ENCODE data around the gene GMCL2.

The GMCL2 gene

DNA sequence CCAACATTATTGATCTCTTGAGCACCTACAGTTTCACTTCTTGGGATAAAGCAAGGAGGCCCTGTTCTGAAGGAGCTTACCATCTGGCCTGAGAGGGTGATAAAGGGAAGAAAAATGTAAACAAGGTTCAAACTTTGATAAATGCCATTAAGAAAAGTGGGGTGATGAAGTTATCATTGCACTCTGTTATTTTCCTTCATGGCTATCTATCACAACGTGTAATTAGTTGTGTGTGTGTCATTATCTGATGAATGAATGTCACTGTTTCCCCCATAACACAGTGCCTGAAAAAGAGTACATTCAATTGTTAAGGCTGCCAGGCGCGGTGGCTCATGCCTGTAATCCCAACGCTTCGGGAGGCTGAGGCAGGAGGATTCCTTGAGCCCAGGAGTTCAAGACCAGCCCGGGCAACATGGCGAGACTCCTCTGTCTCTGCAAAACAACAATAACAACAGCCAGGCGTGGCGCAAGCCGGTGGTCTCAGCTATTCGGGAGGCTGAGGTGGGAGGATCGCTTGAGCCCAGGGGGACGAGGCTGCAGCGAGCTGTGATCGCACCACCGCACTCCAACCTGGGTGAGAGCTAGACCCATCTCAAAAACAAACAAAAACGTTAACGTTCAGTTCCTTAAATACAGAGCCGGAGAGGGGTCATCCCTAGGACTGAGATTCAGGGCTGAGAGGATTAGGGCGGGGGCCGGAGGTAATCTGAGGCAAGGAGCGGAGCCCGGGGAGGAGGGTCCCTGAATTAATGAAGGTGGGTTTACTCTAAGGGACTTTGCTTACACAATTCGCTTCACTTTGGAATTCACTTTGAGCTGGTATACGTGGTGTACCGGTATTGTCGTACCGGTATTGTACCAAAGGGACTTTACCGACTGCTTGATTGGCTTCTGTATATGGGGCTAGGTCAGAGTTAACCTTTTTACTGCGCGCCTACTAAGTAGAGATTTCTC lies 34.4 kb downstream of the GMCL2 start:
- no peak for DNase-seq (ENCODE audit: low read depth)
- peak overlapping the region; percentile 58 for H3K4me3 ChIP-seq (ENCODE audit: low read depth, low read length)

DNA sequence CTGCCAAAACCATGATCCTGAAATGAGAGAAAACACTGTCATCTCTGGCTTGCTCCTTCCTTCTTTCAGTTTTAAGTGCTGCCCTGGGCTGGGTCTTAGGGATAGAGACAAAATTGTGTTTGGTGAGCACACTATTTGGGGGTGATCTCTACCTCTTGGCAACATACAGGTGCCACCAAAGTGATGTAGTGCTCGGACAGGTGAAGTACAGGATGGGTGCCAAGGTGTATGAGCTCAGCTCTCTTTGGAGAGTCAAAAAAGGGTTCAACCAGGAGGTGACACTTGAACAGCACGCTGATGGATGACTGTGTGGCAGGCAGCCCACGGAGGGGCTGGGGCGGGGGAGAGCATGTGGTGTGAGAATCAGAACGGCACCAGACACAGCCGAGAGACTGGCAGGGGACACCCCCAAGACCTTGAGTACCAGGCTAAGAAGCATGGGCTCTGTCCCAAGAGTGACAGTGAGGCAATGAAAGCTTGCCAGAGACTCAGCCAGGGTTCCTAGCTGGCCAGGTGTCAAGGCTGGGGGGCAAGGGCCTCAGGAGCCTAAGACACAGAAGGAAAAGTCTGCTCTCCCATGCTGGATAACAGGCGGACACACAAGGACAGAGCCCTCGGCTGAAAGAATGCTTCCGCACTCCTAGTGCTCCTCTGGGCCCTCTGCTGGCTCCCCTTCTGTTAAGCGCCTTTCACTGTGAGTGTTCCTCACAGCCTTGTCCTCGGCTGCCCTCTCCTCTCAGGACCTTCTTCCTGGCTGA lies 36.0 kb downstream of the GMCL2 start:
- DNase-seq (ENCODE audit: low read depth), result no peak
- no peak overlapping the region for H3K4me3 ChIP-seq (ENCODE audit: low read depth, low read length)

DNA sequence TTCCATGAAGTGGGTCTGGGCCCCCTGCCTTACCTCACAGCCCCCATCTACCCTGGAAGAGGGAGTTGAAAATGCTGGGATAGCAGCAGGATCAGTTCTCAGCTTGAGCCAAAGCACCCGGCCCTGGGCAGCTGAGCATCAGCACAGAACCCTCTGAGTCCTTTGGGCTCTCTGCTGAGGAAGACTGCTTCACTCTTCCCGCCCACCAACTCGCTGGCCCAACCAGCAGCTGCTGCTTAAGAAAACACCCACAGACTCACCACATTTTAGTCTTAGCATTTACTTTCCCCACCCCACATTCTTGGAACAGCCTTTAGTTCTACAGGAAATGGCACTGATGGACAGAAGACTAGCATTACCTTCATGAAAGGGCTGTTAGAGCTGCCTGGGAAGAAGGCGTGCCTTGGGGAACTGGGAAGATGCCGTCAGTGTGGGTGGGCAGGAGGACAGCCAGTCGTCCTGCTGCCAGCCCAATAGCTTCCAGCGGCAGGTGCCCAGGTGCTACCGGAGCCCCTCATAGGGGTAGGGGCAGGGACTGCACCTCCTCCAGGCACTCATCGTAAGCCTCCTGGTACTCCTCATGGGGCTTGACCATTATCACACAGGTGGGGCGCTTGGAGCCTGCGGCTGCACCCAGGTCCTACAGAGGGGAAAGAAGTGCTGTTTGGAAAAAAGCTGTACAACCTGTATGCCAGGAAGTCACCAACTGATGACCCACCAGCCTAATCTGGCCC lies 37.8 kb downstream of the GMCL2 start:
- no peak overlapping the region for H3K4me3 ChIP-seq (ENCODE audit: low read depth, low read length)
- DNase-seq (ENCODE audit: low read depth), result no peak

GRCh38 chr5:178147406-178147805 lies 39.8 kb downstream of the GMCL2 start:
- no peak overlapping the region for H3K4me3 ChIP-seq (ENCODE audit: low read depth, low read length)
- no peak for DNase-seq (ENCODE audit: low read depth)

- no peak overlapping the region for H3K4me3 ChIP-seq (ENCODE audit: low read depth, low read length)
- DNase-seq (ENCODE audit: low read depth), result no peak
Observed at GRCh38 chr5:178145965-178146820, 41.0 kb downstream of the GMCL2 start.

GRCh38 chr5:178143901-178144300 lies 43.3 kb downstream of the GMCL2 start:
- peak; percentile 37 for DNase-seq (ENCODE audit: low read depth)
- H3K4me3 ChIP-seq (ENCODE audit: low read depth, low read length), result no peak overlapping the region

GRCh38 chr5:178143246-178143645 lies 43.9 kb downstream of the GMCL2 start:
- no peak for DNase-seq (ENCODE audit: low read depth)
- H3K4me3 ChIP-seq (ENCODE audit: low read depth, low read length), result no peak overlapping the region

GRCh38 chr5:178142642-178143041 lies 44.5 kb downstream of the GMCL2 start:
- H3K4me3 ChIP-seq (ENCODE audit: low read depth, low read length), result no peak overlapping the region
- DNase-seq (ENCODE audit: low read depth), result no peak

DNA sequence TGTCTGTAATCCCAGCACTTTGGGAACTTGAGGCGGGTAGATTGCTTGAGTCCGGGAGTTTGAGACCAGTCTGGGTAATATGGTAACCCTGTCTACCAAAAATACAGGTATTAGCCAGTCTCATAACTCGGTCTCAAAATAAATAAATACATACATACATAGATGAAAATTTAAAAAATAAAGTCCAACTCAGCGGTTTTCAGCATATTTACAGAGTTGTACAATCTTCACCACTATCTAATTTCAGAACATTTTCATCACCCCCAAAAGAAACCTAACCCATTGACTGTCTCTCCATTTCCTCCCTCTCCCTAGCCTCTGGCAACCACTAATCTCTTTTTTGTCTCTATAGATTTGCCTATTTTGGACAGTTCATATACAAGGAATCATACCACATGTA lies 45.6 kb downstream of the GMCL2 start:
- H3K4me3 ChIP-seq (ENCODE audit: low read depth, low read length), result no peak overlapping the region
- DNase-seq (ENCODE audit: low read depth), result no peak

- no peak overlapping the region for H3K4me3 ChIP-seq (ENCODE audit: low read depth, low read length)
- no peak for DNase-seq (ENCODE audit: low read depth)
Observed at GRCh38 chr5:178137991-178138390, 49.2 kb downstream of the GMCL2 start.

DNA sequence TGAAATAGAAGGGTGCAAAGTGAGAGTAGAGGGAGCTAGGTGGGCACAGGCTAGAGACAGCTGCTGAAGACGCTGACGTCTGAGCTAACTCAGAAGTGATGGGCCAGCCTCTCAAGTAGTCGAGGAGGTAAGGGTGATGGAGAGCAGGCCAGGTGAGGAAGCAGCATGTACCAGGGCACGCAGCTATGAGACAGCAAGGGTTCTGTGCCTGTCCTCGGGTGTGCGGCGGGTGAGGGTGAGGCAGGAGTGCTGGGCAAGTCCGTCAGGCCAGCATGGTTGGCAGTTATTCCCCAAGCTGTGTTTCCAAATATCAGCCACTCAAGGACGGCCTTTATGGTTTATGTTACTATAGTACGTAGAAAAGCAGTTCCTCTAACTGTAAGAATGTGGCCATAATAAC lies 50.2 kb downstream of the GMCL2 start:
- no peak overlapping the region for H3K4me3 ChIP-seq (ENCODE audit: low read depth, low read length)
- no peak for DNase-seq (ENCODE audit: low read depth)
